Esophagus muscularis mucosa (tissue), 3 donors: Measurements from ENCODE around the gene ZNF213.

Experiments used
- POLR2A ChIP-seq: fragments of 450-650 bp; IDR thresholded peaks from one replicate; pipeline ENCODE4 v1.6.1; 2017; ENCODE audit warnings: antibody characterized with exemption, moderate library complexity, mild to moderate bottlenecking, low read depth
- TF ChIP-seq, protein P1 (sequence below), 3 experiments: fragments of 200-600 bp in 2 of 3; fragments of 450-650 bp in 1 of 3; sonication (generic) in 2 of 3; IDR thresholded peaks; one replicate each; pipeline ENCODE4 v1.5.1; 2017 to 2019; ENCODE audit warnings: antibody characterized with exemption in 3 of 3, mild to moderate bottlenecking in 2 of 3, moderate library complexity in 1 of 3

DNA sequence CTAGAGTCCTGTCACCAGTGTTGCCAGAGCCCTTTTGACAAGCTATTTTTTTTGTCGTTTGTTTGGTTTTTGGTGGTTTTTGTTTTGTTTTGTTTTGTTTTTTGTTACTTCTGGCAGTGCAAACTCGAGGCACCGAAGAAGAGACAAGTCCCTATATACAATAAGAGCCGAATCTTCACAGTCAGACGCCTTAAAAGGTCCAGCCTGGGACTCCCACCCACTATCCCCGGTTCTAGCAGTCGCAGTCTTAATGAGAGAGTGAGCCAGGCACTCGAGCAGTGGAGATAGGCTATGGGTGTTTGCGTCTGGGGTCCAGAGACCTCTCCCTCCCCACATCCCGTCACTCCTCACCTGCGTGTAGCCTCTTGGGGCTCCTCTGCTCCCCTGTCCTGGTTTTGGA is 55.0 kb downstream of the ZNF213 start:
- no peak for TF ChIP-seq POLR2A
- TF ChIP-seq, protein P1, sequence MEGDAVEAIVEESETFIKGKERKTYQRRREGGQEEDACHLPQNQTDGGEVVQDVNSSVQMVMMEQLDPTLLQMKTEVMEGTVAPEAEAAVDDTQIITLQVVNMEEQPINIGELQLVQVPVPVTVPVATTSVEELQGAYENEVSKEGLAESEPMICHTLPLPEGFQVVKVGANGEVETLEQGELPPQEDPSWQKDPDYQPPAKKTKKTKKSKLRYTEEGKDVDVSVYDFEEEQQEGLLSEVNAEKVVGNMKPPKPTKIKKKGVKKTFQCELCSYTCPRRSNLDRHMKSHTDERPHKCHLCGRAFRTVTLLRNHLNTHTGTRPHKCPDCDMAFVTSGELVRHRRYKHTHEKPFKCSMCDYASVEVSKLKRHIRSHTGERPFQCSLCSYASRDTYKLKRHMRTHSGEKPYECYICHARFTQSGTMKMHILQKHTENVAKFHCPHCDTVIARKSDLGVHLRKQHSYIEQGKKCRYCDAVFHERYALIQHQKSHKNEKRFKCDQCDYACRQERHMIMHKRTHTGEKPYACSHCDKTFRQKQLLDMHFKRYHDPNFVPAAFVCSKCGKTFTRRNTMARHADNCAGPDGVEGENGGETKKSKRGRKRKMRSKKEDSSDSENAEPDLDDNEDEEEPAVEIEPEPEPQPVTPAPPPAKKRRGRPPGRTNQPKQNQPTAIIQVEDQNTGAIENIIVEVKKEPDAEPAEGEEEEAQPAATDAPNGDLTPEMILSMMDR (IDR thresholded peaks at IDR 0.05) = no peak
